ENCODE results near the gene C8A.

- no peak for TF ChIP-seq POLR2AphosphoS5 (IDR thresholded peaks at IDR 0.05; ENCODE audit: insufficient read depth in 1 of 2, low read depth in 1 of 2)
- no peak for TF ChIP-seq CTCF (IDR thresholded peaks at IDR 0.05)
Measured at GRCh38 chr1:56901716-56902115, 47.1 kb downstream of the C8A start.
